ENCODE data around the gene KLK1. TPM values are rescaled to one million over a fixed set of nuclear protein-coding genes. Genes with fewer than 3 reads are reported as not detected.

Gene KLK1
- total RNA-seq, 4 donors from 2014 or later = 24.5 to 60.2 (median 47.3) TPM

GRCh38 chr19:50794074-50794875 is 29.3 kb downstream of the KLK1 start:
- peak in 3 of 6 experiments; percentile 36 to 40 (median 39) for TF ChIP-seq CTCF (IDR thresholded peaks at IDR 0.05)
- no peak for TF ChIP-seq POLR2A (IDR thresholded peaks at IDR 0.05)
- Histone ChIP-seq H3K4me1 (peaks cover 0 to 3% (median 0%) of the 10 kb centered on the region in 4 donors), H3K9me3 (no peaks in the 10 kb centered on the region), H3K27ac (no peak overlapping the region), H3K4me3 (no peak overlapping the region), H3K27me3 (no peaks in the 10 kb centered on the region), H3K36me3 (peaks cover 0 to 20% (median 0%) of the 10 kb centered on the region in 3 donors)
- peak in 2 of 3 donors; percentile 59 to 64 for DNase-seq

- DNase-seq = no peak
- peaks cover 0 to 20% (median 0%) of the 10 kb centered on the region in 3 donors for H3K36me3 ChIP-seq
- no peak overlapping the region for H3K4me3 ChIP-seq
- TF ChIP-seq POLR2A (IDR thresholded peaks at IDR 0.05) (no peak), CTCF (IDR thresholded peaks at IDR 0.05) (no peak)
- H3K27me3 ChIP-seq = no peaks in the 10 kb centered on the region
- no peak overlapping the region for H3K27ac ChIP-seq
- H3K4me1 ChIP-seq = peaks cover 0 to 3% (median 0%) of the 10 kb centered on the region in 4 donors
- H3K9me3 ChIP-seq = no peaks in the 10 kb centered on the region
Observed at GRCh38 chr19:50793558-50794065, 30.0 kb downstream of the KLK1 start.

GRCh38 chr19:50792272-50793250 is 31.0 kb downstream of the KLK1 start:
- Histone ChIP-seq H3K36me3 (peaks cover 0 to 9% (median 0%) of the 10 kb centered on the region in 3 donors), H3K4me3 (no peak overlapping the region), H3K4me1 (peaks cover 0 to 3% (median 0%) of the 10 kb centered on the region in 4 donors), H3K9me3 (no peaks in the 10 kb centered on the region), H3K27me3 (no peaks in the 10 kb centered on the region), H3K27ac (no peak overlapping the region)
- no peak for TF ChIP-seq POLR2A (IDR thresholded peaks at IDR 0.05)
- no peak for TF ChIP-seq CTCF (IDR thresholded peaks at IDR 0.05)
- no peak for DNase-seq

GRCh38 chr19:50791594-50792271 is 31.9 kb downstream of the KLK1 start:
- no peaks in the 10 kb centered on the region for H3K27me3 ChIP-seq
- H3K36me3 ChIP-seq = peaks cover 0 to 1% (median 0%) of the 10 kb centered on the region in 3 donors
- no peak overlapping the region for H3K27ac ChIP-seq
- H3K4me1 ChIP-seq = peaks cover 0 to 3% (median 0%) of the 10 kb centered on the region in 4 donors
- TF ChIP-seq POLR2A (IDR thresholded peaks at IDR 0.05) (no peak), CTCF (IDR thresholded peaks at IDR 0.05) (no peak)
- no peak overlapping the region for H3K4me3 ChIP-seq
- DNase-seq = no peak
- no peaks in the 10 kb centered on the region for H3K9me3 ChIP-seq

GRCh38 chr19:50790922-50791467 is 32.6 kb downstream of the KLK1 start:
- DNase-seq = no peak
- no peaks in the 10 kb centered on the region for H3K27me3 ChIP-seq
- TF ChIP-seq CTCF (IDR thresholded peaks at IDR 0.05) = no peak
- H3K27ac ChIP-seq = no peak overlapping the region
- H3K9me3 ChIP-seq = no peaks in the 10 kb centered on the region
- H3K36me3 ChIP-seq = no peaks in the 10 kb centered on the region
- H3K4me1 ChIP-seq = peaks cover 0 to 3% (median 0%) of the 10 kb centered on the region in 4 donors
- H3K4me3 ChIP-seq = no peak overlapping the region
